Measurements from ENCODE around the gene NUP210L.
A peak's percentile ranks its signal among the peaks of the same experiment; 100 is the strongest.
"Not testable (repeated sequence)": the region's sequence is repeated elsewhere in the genome, so short reads cannot be mapped to it uniquely, and the experiment has no call there.

Gene NUP210L

GRCh38 chr1:154166207-154166606 is 11.3 kb upstream of the NUP210L start:
- Histone ChIP-seq H3K9me3 (replicated peaks; ENCODE audit: low read length) (no peaks in the 10 kb centered on the region), H3K4me2 (ENCODE audit: low read length) (no peak overlapping the region), H3K4me1 (ENCODE audit: control insufficient read depth, insufficient read depth, low read length) (peaks cover 6% of the 10 kb centered on the region), H3K4me3 (ENCODE audit: low read length) (no peak overlapping the region), H3K36me3 (ENCODE audit: insufficient read depth, low read length) (peaks cover 94% of the 10 kb centered on the region), H3K27me3 (ENCODE audit: control insufficient read depth, insufficient read depth, low read length) (no peaks in the 10 kb centered on the region), H3K9ac (ENCODE audit: low read depth, low read length) (no peak overlapping the region)

DNA sequence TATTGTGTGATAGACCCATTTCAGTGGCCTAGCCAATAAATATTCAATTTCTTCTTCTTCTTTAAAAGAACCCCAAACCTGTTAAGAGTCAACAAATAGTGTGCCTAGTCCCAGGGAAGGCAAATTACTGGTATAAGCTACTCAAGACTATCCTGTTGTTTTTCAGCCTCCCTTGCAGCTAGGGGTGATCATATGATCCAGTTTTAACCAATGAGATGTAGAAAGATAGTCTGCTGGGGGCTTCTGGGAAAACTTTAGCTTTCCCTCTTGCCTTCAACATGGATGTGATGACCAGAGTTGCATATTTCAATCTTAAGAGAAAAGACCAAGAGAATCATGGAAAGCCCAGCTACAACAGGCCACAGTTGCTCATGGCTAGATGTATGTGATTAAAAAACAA is 4.7 kb upstream of the NUP210L start:
- Histone ChIP-seq H3K4me3 (ENCODE audit: low read length) (no peak overlapping the region), H3K27me3 (ENCODE audit: control insufficient read depth, insufficient read depth, low read length) (no peaks in the 10 kb centered on the region), H3K9ac (ENCODE audit: low read depth, low read length) (no peak overlapping the region), H3K36me3 (ENCODE audit: insufficient read depth, low read length) (peaks cover 91% of the 10 kb centered on the region), H3K4me1 (ENCODE audit: control insufficient read depth, insufficient read depth, low read length) (no peaks in the 10 kb centered on the region), H3K4me2 (ENCODE audit: low read length) (no peak overlapping the region), H3K9me3 (replicated peaks; ENCODE audit: low read length) (no peaks in the 10 kb centered on the region)

DNA sequence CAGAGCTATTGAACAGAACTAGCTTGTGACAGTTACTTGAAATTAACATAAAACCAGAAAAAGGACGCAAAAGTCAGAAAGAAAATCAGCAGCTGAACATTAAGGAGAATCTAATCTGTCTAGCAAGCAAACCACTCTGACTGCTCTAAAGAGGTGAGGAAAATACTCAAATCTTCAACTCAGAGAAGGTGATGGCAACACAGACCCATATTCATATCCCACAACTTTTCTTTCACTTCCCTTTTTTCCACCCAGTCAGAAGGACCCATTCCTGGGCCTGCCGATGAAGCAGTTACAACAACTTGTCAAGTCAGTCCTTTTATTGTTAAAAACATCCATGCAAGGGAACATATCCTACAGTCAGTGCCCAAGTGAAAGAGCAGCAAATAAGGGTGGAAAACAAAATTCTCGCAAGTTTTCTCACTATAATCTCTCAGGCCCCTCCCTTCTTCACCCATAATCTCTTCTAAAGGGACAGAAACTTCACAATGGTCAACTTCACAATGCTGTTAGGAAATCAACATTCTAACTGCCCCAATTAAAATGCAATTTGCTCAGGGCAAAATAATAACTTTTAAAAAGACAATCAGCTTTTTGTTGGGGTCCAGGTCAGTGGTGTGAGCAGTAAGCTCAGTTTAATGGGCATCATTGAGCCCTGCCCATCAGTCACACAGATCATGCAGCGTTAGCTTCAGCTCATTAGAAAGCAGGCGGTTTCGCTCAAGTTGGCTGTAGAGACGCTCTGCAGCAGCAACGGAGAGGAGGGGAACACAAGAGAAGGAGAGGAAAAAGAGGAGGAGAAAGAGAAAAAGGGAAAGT is 3.6 kb upstream of the NUP210L start:
- no peak overlapping the region for H3K4me3 ChIP-seq (ENCODE audit: low read length)
- peaks cover 85% of the 10 kb centered on the region for H3K36me3 ChIP-seq (ENCODE audit: insufficient read depth, low read length)
- no peaks in the 10 kb centered on the region for H3K27me3 ChIP-seq (ENCODE audit: control insufficient read depth, insufficient read depth, low read length)
- H3K4me2 ChIP-seq (ENCODE audit: low read length), result no peak overlapping the region
- H3K9me3 ChIP-seq (replicated peaks; ENCODE audit: low read length), result no peaks in the 10 kb centered on the region
- peaks cover 3% of the 10 kb centered on the region for H3K4me1 ChIP-seq (ENCODE audit: control insufficient read depth, insufficient read depth, low read length)
- no peak overlapping the region for H3K9ac ChIP-seq (ENCODE audit: low read depth, low read length)

- Histone ChIP-seq H3K9ac (ENCODE audit: low read depth, low read length) (no peak overlapping the region), H3K4me1 (ENCODE audit: control insufficient read depth, insufficient read depth, low read length) (peaks cover 3% of the 10 kb centered on the region), H3K36me3 (ENCODE audit: insufficient read depth, low read length) (peaks cover 78% of the 10 kb centered on the region)
Measured at GRCh38 chr1:154157520-154158306, 2.8 kb upstream of the NUP210L start.

DNA sequence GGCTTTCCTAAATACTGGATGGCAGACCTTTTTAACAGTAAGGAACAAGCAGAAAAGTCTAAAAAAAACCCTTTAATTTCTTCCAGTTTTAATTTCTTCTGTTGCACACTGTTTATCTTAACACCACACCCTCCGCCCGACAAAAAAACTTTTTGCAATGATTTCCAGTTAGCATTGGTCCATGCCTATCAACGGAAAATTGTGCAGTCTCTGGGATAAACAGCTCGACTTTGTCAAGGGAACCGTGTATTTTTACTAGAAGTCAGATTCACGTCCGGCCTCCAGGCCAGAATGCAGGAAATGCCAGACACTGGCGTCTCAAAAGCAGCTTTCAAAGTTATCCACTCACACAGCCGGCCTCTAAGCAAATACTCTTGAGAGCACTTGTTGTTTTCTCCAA is 378 bp upstream of the NUP210L start:
- Histone ChIP-seq H3K9ac (ENCODE audit: low read depth, low read length) (no peak overlapping the region), H3K36me3 (ENCODE audit: insufficient read depth, low read length) (peaks cover 55% of the 10 kb centered on the region), H3K4me1 (ENCODE audit: control insufficient read depth, insufficient read depth, low read length) (peaks cover 11% of the 10 kb centered on the region), H3K27me3 (ENCODE audit: control insufficient read depth, insufficient read depth, low read length) (no peaks in the 10 kb centered on the region), H3K9me3 (replicated peaks; ENCODE audit: low read length) (no peaks in the 10 kb centered on the region), H3K4me2 (ENCODE audit: low read length) (no peak overlapping the region), H3K4me3 (ENCODE audit: low read length) (no peak overlapping the region)

More at GRCh38 chr1:154157520-154158306, 2.8 kb upstream of the NUP210L start:
- Histone ChIP-seq H3K9me3 (replicated peaks; ENCODE audit: low read length) (no peaks in the 10 kb centered on the region), H3K4me3 (ENCODE audit: low read length) (no peak overlapping the region), H3K4me2 (ENCODE audit: low read length) (no peak overlapping the region), H3K27me3 (ENCODE audit: control insufficient read depth, insufficient read depth, low read length) (no peaks in the 10 kb centered on the region)

- Histone ChIP-seq H3K4me3 (ENCODE audit: low read length) (no peak overlapping the region), H3K4me1 (ENCODE audit: control insufficient read depth, insufficient read depth, low read length) (peaks cover 11% of the 10 kb centered on the region), H3K9me3 (replicated peaks; ENCODE audit: low read length) (no peaks in the 10 kb centered on the region), H3K27me3 (ENCODE audit: control insufficient read depth, insufficient read depth, low read length) (no peaks in the 10 kb centered on the region), H3K4me2 (ENCODE audit: low read length) (no peak overlapping the region), H3K9ac (ENCODE audit: low read depth, low read length) (no peak overlapping the region), H3K36me3 (ENCODE audit: insufficient read depth, low read length) (peaks cover 43% of the 10 kb centered on the region)
Measured at GRCh38 chr1:154154053-154154452, 820 bp downstream of the NUP210L start.

DNA sequence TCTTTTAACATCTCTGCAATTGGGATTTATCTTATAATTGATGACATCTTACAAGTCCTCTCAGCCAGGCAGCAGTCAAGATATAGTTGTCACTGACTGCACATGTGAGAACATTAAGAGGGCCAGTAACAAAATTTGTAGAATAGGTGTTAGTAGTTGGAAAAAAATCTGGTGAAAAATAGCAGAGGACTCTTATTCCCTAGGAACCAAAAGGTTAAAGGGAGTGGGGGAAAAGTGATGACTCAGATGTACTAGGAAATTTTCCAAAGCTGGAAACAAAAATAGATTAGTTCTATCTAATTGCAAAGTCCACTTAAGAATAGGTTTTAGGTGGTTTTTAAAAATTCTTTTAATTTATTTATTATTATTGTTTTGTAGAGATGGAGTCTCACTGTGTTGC is 3.6 kb downstream of the NUP210L start:
- H3K4me2 ChIP-seq (ENCODE audit: low read length), result peak overlapping the region; percentile 42
- H3K36me3 ChIP-seq (ENCODE audit: insufficient read depth, low read length), result peaks cover 17% of the 10 kb centered on the region
- H3K4me1 ChIP-seq (ENCODE audit: control insufficient read depth, insufficient read depth, low read length), result peaks cover 15% of the 10 kb centered on the region
- no peak overlapping the region for H3K9ac ChIP-seq (ENCODE audit: low read depth, low read length)
- no peaks in the 10 kb centered on the region for H3K9me3 ChIP-seq (replicated peaks; ENCODE audit: low read length)
- no peaks in the 10 kb centered on the region for H3K27me3 ChIP-seq (ENCODE audit: control insufficient read depth, insufficient read depth, low read length)
- H3K4me3 ChIP-seq (ENCODE audit: low read length), result no peak overlapping the region

DNA sequence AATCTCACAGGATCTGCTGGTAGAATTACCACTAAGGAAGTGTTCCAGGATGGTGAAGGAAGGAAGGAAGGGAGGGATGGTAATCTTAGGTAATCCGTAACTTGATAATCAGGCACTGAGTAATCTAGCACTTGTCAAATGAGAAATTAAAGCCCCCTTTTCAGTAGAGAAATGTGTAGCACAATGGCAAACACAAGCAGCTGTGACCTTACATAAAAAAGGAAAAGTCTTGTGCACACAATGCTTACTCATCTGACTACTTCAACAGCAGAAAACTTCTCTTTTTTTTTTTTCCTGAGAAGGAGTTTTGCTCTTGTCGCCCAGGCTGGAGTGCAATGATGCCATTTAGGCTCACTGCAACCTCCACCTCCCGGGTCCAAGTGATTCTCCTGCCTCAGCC is 6.1 kb downstream of the NUP210L start:
- peaks cover 13% of the 10 kb centered on the region for H3K4me1 ChIP-seq (ENCODE audit: control insufficient read depth, insufficient read depth, low read length)
- H3K36me3 ChIP-seq (ENCODE audit: insufficient read depth, low read length), result no peaks in the 10 kb centered on the region
- H3K4me3 ChIP-seq (ENCODE audit: low read length), result no peak overlapping the region
- H3K9me3 ChIP-seq (replicated peaks; ENCODE audit: low read length), result no peaks in the 10 kb centered on the region
- no peak overlapping the region for H3K4me2 ChIP-seq (ENCODE audit: low read length)
- H3K27me3 ChIP-seq (ENCODE audit: control insufficient read depth, insufficient read depth, low read length), result no peaks in the 10 kb centered on the region
- H3K9ac ChIP-seq (ENCODE audit: low read depth, low read length), result no peak overlapping the region

DNA sequence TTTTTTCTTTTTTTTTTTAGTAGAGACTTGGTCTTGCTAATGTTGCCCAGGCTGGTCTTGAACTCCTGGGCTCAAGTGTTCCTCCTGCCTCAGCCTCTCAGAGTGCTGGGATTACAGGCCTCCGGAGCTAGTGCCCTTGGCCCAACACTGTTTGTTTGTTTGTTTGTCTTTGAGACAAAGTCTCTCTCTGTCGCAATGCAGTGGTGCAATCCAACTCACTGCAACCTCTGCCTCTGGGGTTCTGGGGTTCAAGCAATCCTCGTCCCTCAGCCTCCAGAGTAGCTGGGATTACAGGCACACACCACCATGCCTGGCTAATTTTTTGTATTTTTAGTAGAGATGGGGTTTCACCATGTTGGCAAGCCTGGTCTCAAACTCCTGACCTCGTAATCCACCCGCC is 7.4 kb downstream of the NUP210L start:
- H3K4me2 ChIP-seq (ENCODE audit: low read length); H3K36me3 ChIP-seq (ENCODE audit: insufficient read depth, low read length); H3K9ac ChIP-seq (ENCODE audit: low read depth, low read length); H3K9me3 ChIP-seq (replicated peaks; ENCODE audit: low read length); H3K27me3 ChIP-seq (ENCODE audit: control insufficient read depth, insufficient read depth, low read length); H3K4me3 ChIP-seq (ENCODE audit: low read length): not testable (repeated sequence)
- peaks cover 12% of the 10 kb centered on the region for H3K4me1 ChIP-seq (ENCODE audit: control insufficient read depth, insufficient read depth, low read length)

GRCh38 chr1:154145986-154146385 is 8.9 kb downstream of the NUP210L start:
- Histone ChIP-seq H3K9ac (ENCODE audit: low read depth, low read length) (no peak overlapping the region), H3K4me2 (ENCODE audit: low read length) (no peak overlapping the region)

GRCh38 chr1:154142358-154142757 is 12.5 kb downstream of the NUP210L start:
- no peak overlapping the region for H3K4me3 ChIP-seq (ENCODE audit: low read length)

More at GRCh38 chr1:154145986-154146385, 8.9 kb downstream of the NUP210L start:
- no peaks in the 10 kb centered on the region for H3K27me3 ChIP-seq (ENCODE audit: control insufficient read depth, insufficient read depth, low read length)
- no peaks in the 10 kb centered on the region for H3K36me3 ChIP-seq (ENCODE audit: insufficient read depth, low read length)
- no peaks in the 10 kb centered on the region for H3K9me3 ChIP-seq (replicated peaks; ENCODE audit: low read length)
- peaks cover 12% of the 10 kb centered on the region for H3K4me1 ChIP-seq (ENCODE audit: control insufficient read depth, insufficient read depth, low read length)
- no peak overlapping the region for H3K4me3 ChIP-seq (ENCODE audit: low read length)

More at GRCh38 chr1:154142358-154142757, 12.5 kb downstream of the NUP210L start:
- Histone ChIP-seq H3K9ac (ENCODE audit: low read depth, low read length) (no peak overlapping the region), H3K36me3 (ENCODE audit: insufficient read depth, low read length) (no peaks in the 10 kb centered on the region), H3K4me2 (ENCODE audit: low read length) (no peak overlapping the region), H3K9me3 (replicated peaks; ENCODE audit: low read length) (no peaks in the 10 kb centered on the region), H3K4me1 (ENCODE audit: control insufficient read depth, insufficient read depth, low read length) (peaks cover 10% of the 10 kb centered on the region), H3K27me3 (ENCODE audit: control insufficient read depth, insufficient read depth, low read length) (no peaks in the 10 kb centered on the region)

Measured in skeletal muscle satellite cell (primary cell).